ENCODE measurements around the gene ARL17B. TPM values are rescaled to one million over a fixed set of nuclear protein-coding genes. Genes with fewer than 3 reads are reported as not detected.
"Not testable (repeated sequence)": the region's sequence is repeated elsewhere in the genome, so short reads cannot be mapped to it uniquely, and the experiment has no call there.

ARL17B gene
- total RNA-seq, 1 experiment from 2014 or later = 13.9 TPM

GRCh38 chr17:46231359-46231758, 130.2 kb downstream of the ARL17B start:
- POLR2A ChIA-PET (ENCODE audit: low non-redundant PET); DNase-seq (ENCODE audit: low spot score); CTCF ChIA-PET; H3K4me3 ChIP-seq (ENCODE audit: low read depth, low read length, poor library complexity, severe bottlenecking); H3K27me3 ChIP-seq (replicated peaks; ENCODE audit: insufficient read depth, low read depth, low read length, poor library complexity); BruUV-seq (replicated peaks); H3K36me3 ChIP-seq (ENCODE audit: insufficient read depth, low read length, poor library complexity, severe bottlenecking); H3K9me3 ChIP-seq (ENCODE audit: low read depth, low read length, poor library complexity, severe bottlenecking); intact Hi-C loops (cut with micrococcal nuclease; ENCODE audit: unreplicated experiment); H3K27ac ChIP-seq (ENCODE audit: low read depth, low read length, poor library complexity, severe bottlenecking); H3K4me1 ChIP-seq (ENCODE audit: insufficient read depth, low read length, poor library complexity, severe bottlenecking): not testable (repeated sequence)

GRCh38 chr17:46225274-46225794, 136.2 kb downstream of the ARL17B start:
- peak; percentile 98 for DNase-seq (ENCODE audit: low spot score)
- H3K27ac ChIP-seq (ENCODE audit: low read depth, low read length, poor library complexity, severe bottlenecking); intact Hi-C loops (cut with micrococcal nuclease; ENCODE audit: unreplicated experiment); BruUV-seq (replicated peaks); H3K4me1 ChIP-seq (ENCODE audit: insufficient read depth, low read length, poor library complexity, severe bottlenecking); H3K27me3 ChIP-seq (replicated peaks; ENCODE audit: insufficient read depth, low read depth, low read length, poor library complexity); H3K9me3 ChIP-seq (ENCODE audit: low read depth, low read length, poor library complexity, severe bottlenecking); H3K36me3 ChIP-seq (ENCODE audit: insufficient read depth, low read length, poor library complexity, severe bottlenecking); POLR2A ChIA-PET (ENCODE audit: low non-redundant PET); CTCF ChIA-PET: not testable (repeated sequence)
- peak overlapping the region; percentile 57 for H3K4me3 ChIP-seq (ENCODE audit: low read depth, low read length, poor library complexity, severe bottlenecking)

GRCh38 chr17:46224864-46225263, 136.7 kb downstream of the ARL17B start:
- H3K27ac ChIP-seq (ENCODE audit: low read depth, low read length, poor library complexity, severe bottlenecking); H3K9me3 ChIP-seq (ENCODE audit: low read depth, low read length, poor library complexity, severe bottlenecking); H3K36me3 ChIP-seq (ENCODE audit: insufficient read depth, low read length, poor library complexity, severe bottlenecking); POLR2A ChIA-PET (ENCODE audit: low non-redundant PET); CTCF ChIA-PET; DNase-seq (ENCODE audit: low spot score); BruUV-seq (replicated peaks); intact Hi-C loops (cut with micrococcal nuclease; ENCODE audit: unreplicated experiment); H3K27me3 ChIP-seq (replicated peaks; ENCODE audit: insufficient read depth, low read depth, low read length, poor library complexity); H3K4me1 ChIP-seq (ENCODE audit: insufficient read depth, low read length, poor library complexity, severe bottlenecking): not testable (repeated sequence)
- peak overlapping the region; percentile 57 for H3K4me3 ChIP-seq (ENCODE audit: low read depth, low read length, poor library complexity, severe bottlenecking)

Other genes starting within 250 kb of the ARL17B start
- gene KANSL1, start 168.3 kb downstream of the ARL17B start, total RNA-seq (2021) = 64.9 and 77.6 TPM in 2 replicates
- 3.0 and 3.4 TPM in 2 replicates for gene LRRC37A, start 66.6 kb downstream of the ARL17B start, total RNA-seq (2021)
- gene LRRC37A2, start 150.7 kb upstream of the ARL17B start, total RNA-seq (2021) = 11.2 and 13.1 TPM in 2 replicates
- gene ARL17A, start 217.9 kb upstream of the ARL17B start, total RNA-seq (2021) = 12.9 and 16.0 TPM in 2 replicates
- 30.9 and 35.9 TPM in 2 replicates for gene NSF, start 228.9 kb upstream of the ARL17B start, total RNA-seq (2021)

Measured in A673 (cell line).